ENCODE results near the gene ARL15. TPM values are rescaled to one million over a fixed set of nuclear protein-coding genes. Genes with fewer than 3 reads are reported as not detected.
A peak's percentile ranks its signal among the peaks of the same experiment; 100 is the strongest.

Gene ARL15
- total RNA-seq, 1 donor from 2014 or later: 42.3 TPM

DNA sequence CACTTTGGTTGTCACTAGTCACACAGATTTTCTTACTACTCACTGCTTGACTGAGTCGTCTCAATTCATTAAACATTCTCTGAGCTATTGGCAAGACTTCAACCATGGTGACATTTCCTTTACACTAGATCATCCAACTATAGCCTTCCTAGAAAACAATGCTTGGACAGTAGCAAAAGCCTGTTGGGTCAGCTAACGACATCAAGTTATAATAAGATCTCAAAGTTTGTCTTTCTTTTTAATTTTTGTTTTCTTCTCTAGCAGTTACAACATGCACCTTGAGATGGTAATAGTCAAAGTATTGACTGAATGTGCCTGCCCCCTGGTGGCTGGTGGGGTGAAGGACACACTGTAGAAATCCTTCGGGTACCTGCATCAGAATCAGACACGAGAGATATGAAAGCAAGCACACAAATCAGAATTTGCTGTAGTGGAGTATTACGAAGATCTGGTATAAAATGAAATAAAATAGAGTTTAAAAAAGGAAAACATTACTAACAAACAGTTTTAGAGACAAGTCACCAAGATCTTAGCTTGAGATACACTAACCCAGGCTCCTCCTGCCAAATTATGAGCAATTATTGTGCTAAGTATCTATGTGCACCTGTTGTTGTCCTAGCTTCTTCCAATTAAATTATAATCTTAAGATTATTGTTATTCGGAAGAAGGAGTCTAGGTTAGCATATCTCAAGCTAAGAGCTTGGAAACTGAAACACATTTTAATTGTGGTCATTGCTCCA lies 81.2 kb downstream of the ARL15 start:
- Histone ChIP-seq H3K36me3 (ENCODE audit: control insufficient read depth in 3 of 3, insufficient read depth in 3 of 3, low read length in 3 of 3) (no peaks in the 10 kb centered on the region), H3K27ac (ENCODE audit: low read depth, low read length) (no peak overlapping the region), H3K9me3 (ENCODE audit: control insufficient read depth in 3 of 3, low read length in 3 of 3) (no peaks in the 10 kb centered on the region), H3K4me3 (ENCODE audit: low read length in 3 of 3) (no peak overlapping the region), H3K9ac (ENCODE audit: low read depth in 1 of 3, low read length in 3 of 3) (no peak overlapping the region), H3K27me3 (ENCODE audit: control insufficient read depth in 3 of 3, insufficient read depth in 3 of 3, low read length in 3 of 3) (no peaks in the 10 kb centered on the region), H3K4me1 (ENCODE audit: control insufficient read depth in 3 of 3, insufficient read depth in 3 of 3, low read length in 3 of 3) (peaks cover 0 to 4% (median 0%) of the 10 kb centered on the region in 3 donors)

DNA sequence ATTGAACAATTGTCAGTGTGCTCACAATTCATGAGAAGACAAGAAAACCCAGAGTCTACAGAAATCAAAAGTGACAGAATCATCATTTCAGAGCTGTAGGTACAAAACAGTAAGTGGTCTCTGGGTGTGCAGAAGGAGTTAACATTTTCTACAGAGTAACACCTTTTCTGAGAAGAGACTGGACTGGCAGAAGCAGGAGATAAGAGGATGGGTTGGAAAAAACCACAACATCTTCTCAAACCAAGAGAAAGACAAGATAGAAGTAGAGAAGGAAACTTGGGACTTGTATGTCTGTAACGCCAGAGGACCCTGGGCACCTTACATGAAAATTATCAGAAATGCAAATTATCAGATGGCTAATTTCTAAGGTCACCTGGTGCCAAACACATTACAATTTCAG lies 82.6 kb downstream of the ARL15 start:
- Histone ChIP-seq H3K4me1 (ENCODE audit: control insufficient read depth in 3 of 3, insufficient read depth in 3 of 3, low read length in 3 of 3) (peaks cover 0 to 4% (median 0%) of the 10 kb centered on the region in 3 donors), H3K27me3 (ENCODE audit: control insufficient read depth in 3 of 3, insufficient read depth in 3 of 3, low read length in 3 of 3) (no peaks in the 10 kb centered on the region), H3K27ac (ENCODE audit: low read depth, low read length) (no peak overlapping the region), H3K4me3 (ENCODE audit: low read length in 3 of 3) (no peak overlapping the region), H3K9ac (ENCODE audit: low read depth in 1 of 3, low read length in 3 of 3) (no peak overlapping the region), H3K9me3 (ENCODE audit: control insufficient read depth in 3 of 3, low read length in 3 of 3) (no peaks in the 10 kb centered on the region), H3K36me3 (ENCODE audit: control insufficient read depth in 3 of 3, insufficient read depth in 3 of 3, low read length in 3 of 3) (no peaks in the 10 kb centered on the region)

DNA sequence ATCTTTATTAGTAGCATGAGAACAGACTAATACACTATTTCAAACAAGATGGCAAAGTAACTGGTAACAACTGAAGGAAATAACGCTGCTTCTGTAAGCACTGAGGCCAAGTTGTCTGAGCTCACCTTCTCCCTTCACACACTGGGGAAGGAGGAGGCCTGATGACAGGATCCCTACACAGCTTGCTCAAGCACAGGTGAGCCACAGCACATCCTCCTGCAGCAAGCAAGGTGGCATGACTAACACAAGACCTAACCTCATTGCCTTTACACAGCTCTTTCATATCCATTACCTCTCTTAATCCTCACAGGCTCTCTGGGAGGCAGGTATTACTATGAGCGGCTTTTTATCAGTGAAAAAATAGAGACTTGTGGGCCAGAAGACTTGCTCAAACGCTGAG lies 83.3 kb downstream of the ARL15 start:
- Histone ChIP-seq H3K4me3 (ENCODE audit: low read length in 3 of 3) (no peak overlapping the region), H3K9ac (ENCODE audit: low read depth in 1 of 3, low read length in 3 of 3) (no peak overlapping the region), H3K36me3 (ENCODE audit: control insufficient read depth in 3 of 3, insufficient read depth in 3 of 3, low read length in 3 of 3) (no peaks in the 10 kb centered on the region), H3K27me3 (ENCODE audit: control insufficient read depth in 3 of 3, insufficient read depth in 3 of 3, low read length in 3 of 3) (no peaks in the 10 kb centered on the region), H3K27ac (ENCODE audit: low read depth, low read length) (no peak overlapping the region), H3K9me3 (ENCODE audit: control insufficient read depth in 3 of 3, low read length in 3 of 3) (no peaks in the 10 kb centered on the region), H3K4me1 (ENCODE audit: control insufficient read depth in 3 of 3, insufficient read depth in 3 of 3, low read length in 3 of 3) (peaks cover 0 to 4% (median 3%) of the 10 kb centered on the region in 3 donors)

DNA sequence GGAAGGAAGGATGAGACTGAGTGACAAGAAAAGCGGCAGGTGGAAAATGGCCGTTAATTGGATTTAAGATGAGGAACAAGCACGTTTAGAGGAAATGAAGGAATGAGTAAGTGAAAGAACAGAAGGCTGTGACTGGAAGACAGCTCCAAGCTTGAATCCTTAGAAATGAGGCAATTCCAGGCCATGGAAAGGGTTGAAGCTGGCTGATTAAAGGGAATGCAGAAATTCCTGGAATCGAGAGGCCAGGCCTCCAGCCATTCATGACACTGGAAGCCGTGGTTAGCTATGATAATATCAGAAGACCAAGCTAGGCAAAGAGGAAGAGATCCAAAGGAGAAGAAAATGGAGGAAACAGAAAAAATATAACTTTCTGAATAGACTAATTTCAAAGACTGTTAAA lies 84.2 kb downstream of the ARL15 start:
- H3K27ac ChIP-seq (ENCODE audit: low read depth, low read length): no peak overlapping the region
- no peak overlapping the region for H3K4me3 ChIP-seq (ENCODE audit: low read length in 3 of 3)
- H3K9me3 ChIP-seq (ENCODE audit: control insufficient read depth in 3 of 3, low read length in 3 of 3): no peaks in the 10 kb centered on the region
- no peak overlapping the region for H3K9ac ChIP-seq (ENCODE audit: low read depth in 1 of 3, low read length in 3 of 3)
- no peaks in the 10 kb centered on the region for H3K36me3 ChIP-seq (ENCODE audit: control insufficient read depth in 3 of 3, insufficient read depth in 3 of 3, low read length in 3 of 3)
- peaks cover 0 to 3% (median 2%) of the 10 kb centered on the region in 3 donors for H3K4me1 ChIP-seq (ENCODE audit: control insufficient read depth in 3 of 3, insufficient read depth in 3 of 3, low read length in 3 of 3)
- H3K27me3 ChIP-seq (ENCODE audit: control insufficient read depth in 3 of 3, insufficient read depth in 3 of 3, low read length in 3 of 3): no peaks in the 10 kb centered on the region

DNA sequence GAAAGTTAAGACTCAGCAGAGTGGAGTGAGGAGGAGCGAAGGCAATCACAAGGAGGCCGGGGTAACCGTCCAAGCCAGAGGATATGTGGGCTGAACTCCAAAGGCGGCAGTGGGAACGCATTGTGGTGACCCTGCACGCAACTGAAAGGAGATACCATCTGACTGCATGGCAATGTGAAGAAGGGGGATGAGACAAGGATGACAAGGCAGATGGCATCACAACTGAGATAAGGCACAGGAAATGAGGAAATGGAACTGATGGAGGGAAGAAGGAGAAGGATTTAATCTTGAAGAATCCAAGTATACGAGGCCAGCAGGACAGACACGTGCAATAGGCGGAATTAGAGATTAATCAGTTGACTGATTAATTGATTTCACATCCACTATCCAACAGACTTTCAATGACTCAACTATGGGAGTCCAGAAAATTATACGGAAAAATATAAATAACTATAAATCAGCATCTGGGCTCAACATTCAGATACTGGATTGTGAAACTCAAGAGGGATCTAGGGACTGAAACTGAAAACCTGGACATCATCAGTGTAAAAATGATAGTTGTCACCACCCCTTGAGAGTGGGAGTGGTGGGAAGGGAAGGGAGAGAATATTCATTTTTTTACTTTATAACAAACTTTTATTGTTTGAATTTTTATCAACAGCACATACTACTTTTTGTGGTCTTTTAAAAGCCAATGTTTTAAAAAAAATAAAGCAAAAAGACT lies 86.1 kb downstream of the ARL15 start:
- Histone ChIP-seq H3K9ac (ENCODE audit: low read depth in 1 of 3, low read length in 3 of 3) (no peak overlapping the region), H3K27me3 (ENCODE audit: control insufficient read depth in 3 of 3, insufficient read depth in 3 of 3, low read length in 3 of 3) (no peaks in the 10 kb centered on the region), H3K4me1 (ENCODE audit: control insufficient read depth in 3 of 3, insufficient read depth in 3 of 3, low read length in 3 of 3) (peaks cover 0 to 3% (median under 1%) of the 10 kb centered on the region in 3 donors), H3K9me3 (ENCODE audit: control insufficient read depth in 3 of 3, low read length in 3 of 3) (no peaks in the 10 kb centered on the region), H3K27ac (ENCODE audit: low read depth, low read length) (no peak overlapping the region), H3K4me3 (ENCODE audit: low read length in 3 of 3) (no peak overlapping the region), H3K36me3 (ENCODE audit: control insufficient read depth in 3 of 3, insufficient read depth in 3 of 3, low read length in 3 of 3) (no peaks in the 10 kb centered on the region)

DNA sequence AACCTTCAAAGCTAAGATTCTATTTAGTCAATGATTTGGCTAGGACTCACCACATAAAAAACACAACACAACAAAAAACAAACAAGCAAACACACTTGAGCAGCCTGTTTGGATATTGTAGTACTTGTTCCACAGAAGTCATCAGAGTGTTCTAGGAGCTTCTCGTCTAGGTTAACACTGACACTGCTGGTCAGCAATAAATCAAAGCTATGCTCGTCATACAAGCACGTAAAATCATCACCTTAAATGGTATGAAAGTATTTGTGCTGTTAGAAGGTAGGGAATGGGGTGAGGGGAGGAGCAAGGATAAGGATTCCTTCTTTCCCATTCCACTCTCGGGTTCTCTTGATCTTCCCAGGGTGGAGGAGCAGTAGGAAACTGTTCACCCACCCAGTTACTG lies 88.0 kb downstream of the ARL15 start:
- Histone ChIP-seq H3K27ac (ENCODE audit: low read depth, low read length) (no peak overlapping the region), H3K27me3 (ENCODE audit: control insufficient read depth in 3 of 3, insufficient read depth in 3 of 3, low read length in 3 of 3) (no peaks in the 10 kb centered on the region), H3K4me3 (ENCODE audit: low read length in 3 of 3) (no peak overlapping the region), H3K36me3 (ENCODE audit: control insufficient read depth in 3 of 3, insufficient read depth in 3 of 3, low read length in 3 of 3) (no peaks in the 10 kb centered on the region), H3K4me1 (ENCODE audit: control insufficient read depth in 3 of 3, insufficient read depth in 3 of 3, low read length in 3 of 3) (peaks cover 0 to 3% (median 0%) of the 10 kb centered on the region in 3 donors), H3K9ac (ENCODE audit: low read depth in 1 of 3, low read length in 3 of 3) (no peak overlapping the region), H3K9me3 (ENCODE audit: control insufficient read depth in 3 of 3, low read length in 3 of 3) (no peaks in the 10 kb centered on the region)

DNA sequence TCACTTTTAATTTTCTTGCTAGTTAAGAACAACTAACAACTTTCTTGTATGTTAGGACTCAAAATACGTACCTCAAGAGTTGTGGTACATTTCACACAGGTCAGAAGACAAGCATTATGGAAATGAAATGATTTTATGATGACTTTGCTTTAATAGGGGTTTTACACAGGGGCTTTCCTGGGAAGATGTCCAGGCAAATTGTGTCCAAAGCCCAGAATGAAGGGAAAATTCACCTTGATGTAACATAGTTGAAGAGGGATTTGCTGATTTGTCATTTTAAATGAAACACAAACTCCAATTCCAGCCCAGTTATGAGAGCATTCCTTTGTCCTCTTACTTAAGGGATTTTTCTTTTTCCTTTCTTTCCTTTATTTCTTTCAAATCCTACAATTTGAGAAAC lies 89.2 kb downstream of the ARL15 start:
- Histone ChIP-seq H3K9ac (ENCODE audit: low read depth in 1 of 3, low read length in 3 of 3) (peak overlapping the region in 1 of 3 donors; percentile 35), H3K4me3 (ENCODE audit: low read length in 3 of 3) (peak overlapping the region in 1 of 3 donors; percentile 41), H3K27me3 (ENCODE audit: control insufficient read depth in 3 of 3, insufficient read depth in 3 of 3, low read length in 3 of 3) (no peaks in the 10 kb centered on the region), H3K4me1 (ENCODE audit: control insufficient read depth in 3 of 3, insufficient read depth in 3 of 3, low read length in 3 of 3) (peaks cover 0 to 3% (median 0%) of the 10 kb centered on the region in 3 donors), H3K27ac (ENCODE audit: low read depth, low read length) (no peak overlapping the region), H3K36me3 (ENCODE audit: control insufficient read depth in 3 of 3, insufficient read depth in 3 of 3, low read length in 3 of 3) (no peaks in the 10 kb centered on the region), H3K9me3 (ENCODE audit: control insufficient read depth in 3 of 3, low read length in 3 of 3) (no peaks in the 10 kb centered on the region)

DNA sequence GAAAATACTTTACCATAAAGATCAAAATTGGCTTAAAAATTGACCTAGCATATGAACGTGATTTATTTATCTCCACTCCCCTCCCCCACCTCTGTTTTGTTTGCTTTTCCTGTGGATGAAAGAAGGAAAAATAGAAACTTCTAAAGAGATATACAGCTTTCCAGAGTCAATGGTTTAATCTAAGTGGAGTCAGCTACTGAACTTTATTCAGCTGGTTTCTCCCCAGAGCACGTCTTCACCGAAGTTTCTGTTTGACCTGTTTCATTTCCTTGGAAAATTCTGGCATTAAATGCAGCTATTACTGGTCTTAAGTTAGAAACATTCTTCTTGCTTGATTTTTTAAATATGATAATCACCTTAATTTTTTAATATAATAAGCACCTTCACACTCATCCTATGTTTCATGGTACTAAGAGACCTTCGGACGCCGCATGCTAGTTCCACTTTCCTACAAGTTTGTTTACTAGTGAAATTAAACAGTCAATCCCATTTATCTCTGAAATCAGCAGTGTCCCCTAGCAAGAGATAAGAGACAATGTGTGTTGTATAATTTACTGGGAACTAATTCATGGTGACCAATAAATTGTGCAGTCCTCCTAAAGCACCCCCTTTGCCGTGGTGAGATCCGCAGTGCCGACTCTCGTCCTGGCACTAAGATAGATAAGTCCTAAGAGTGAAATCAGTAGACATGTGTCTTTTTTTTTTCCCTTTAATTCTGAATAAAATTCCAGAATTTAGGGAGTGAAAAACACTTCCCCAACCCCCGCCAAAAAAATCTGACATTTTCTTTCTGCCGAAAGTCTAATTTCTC lies 89.9 kb downstream of the ARL15 start:
- Histone ChIP-seq H3K27me3 (ENCODE audit: control insufficient read depth in 3 of 3, insufficient read depth in 3 of 3, low read length in 3 of 3) (no peaks in the 10 kb centered on the region), H3K4me3 (ENCODE audit: low read length in 3 of 3) (peak overlapping the region in 1 of 3 donors; percentile 45), H3K9me3 (ENCODE audit: control insufficient read depth in 3 of 3, low read length in 3 of 3) (no peaks in the 10 kb centered on the region), H3K9ac (ENCODE audit: low read depth in 1 of 3, low read length in 3 of 3) (peak overlapping the region in 1 of 3 donors; percentile 35), H3K4me1 (ENCODE audit: control insufficient read depth in 3 of 3, insufficient read depth in 3 of 3, low read length in 3 of 3) (peaks cover 0 to 3% (median 0%) of the 10 kb centered on the region in 3 donors), H3K27ac (ENCODE audit: low read depth, low read length) (no peak overlapping the region), H3K36me3 (ENCODE audit: control insufficient read depth in 3 of 3, insufficient read depth in 3 of 3, low read length in 3 of 3) (no peaks in the 10 kb centered on the region)

DNA sequence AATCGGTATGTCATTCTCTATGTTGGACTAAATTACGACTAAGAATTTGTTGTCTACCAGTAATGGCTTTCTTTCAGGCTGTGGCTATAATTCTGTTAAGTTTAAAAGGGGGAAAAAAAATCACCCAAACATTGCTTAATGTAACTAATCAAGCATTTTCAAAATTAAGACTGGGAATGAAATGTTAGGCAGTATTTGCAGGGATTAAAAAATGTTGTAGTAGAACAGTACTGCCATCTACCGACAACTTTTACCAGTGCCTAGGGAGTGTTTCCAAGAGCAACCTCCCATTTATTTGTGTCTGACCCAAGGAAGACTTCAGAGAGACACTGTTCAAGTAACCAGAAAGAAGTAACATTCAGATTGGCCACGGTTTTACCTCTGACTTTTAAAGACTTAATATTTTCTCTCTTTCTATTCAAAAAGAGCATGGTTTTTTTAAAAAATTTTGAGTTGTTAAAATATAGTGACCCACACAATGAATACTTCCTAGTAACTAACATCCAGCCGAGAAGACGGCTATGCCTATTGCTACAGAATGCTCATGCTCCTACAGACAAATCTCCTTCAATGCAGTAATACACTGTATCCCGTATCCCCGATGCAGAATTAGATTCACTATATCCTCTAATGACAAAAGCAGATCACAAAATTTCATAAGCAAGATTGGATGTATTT lies 92.4 kb downstream of the ARL15 start:
- Histone ChIP-seq H3K36me3 (ENCODE audit: control insufficient read depth in 3 of 3, insufficient read depth in 3 of 3, low read length in 3 of 3) (no peaks in the 10 kb centered on the region), H3K27me3 (ENCODE audit: control insufficient read depth in 3 of 3, insufficient read depth in 3 of 3, low read length in 3 of 3) (no peaks in the 10 kb centered on the region), H3K4me3 (ENCODE audit: low read length in 3 of 3) (no peak overlapping the region), H3K9ac (ENCODE audit: low read depth in 1 of 3, low read length in 3 of 3) (no peak overlapping the region), H3K4me1 (ENCODE audit: control insufficient read depth in 3 of 3, insufficient read depth in 3 of 3, low read length in 3 of 3) (peaks cover 0 to 3% (median 0%) of the 10 kb centered on the region in 3 donors), H3K9me3 (ENCODE audit: control insufficient read depth in 3 of 3, low read length in 3 of 3) (no peaks in the 10 kb centered on the region), H3K27ac (ENCODE audit: low read depth, low read length) (no peak overlapping the region)

Measured in skeletal muscle tissue (tissue), 4 donors.